GM12891 (cell line): ENCODE results near the gene CMTR1.

Experiments
- POLR2A ChIP-seq: IDR thresholded peaks from 2 replicates; pipeline ENCODE4 v1.6.1; 2011; ENCODE audit warnings: low read depth, low read length, control low read depth
- POLR2AphosphoS5 ChIP-seq: IDR thresholded peaks from 2 replicates; pipeline ENCODE4 v1.6.1; 2011; ENCODE audit warnings: low read depth, low read length, control low read depth
- POU2F2 ChIP-seq: IDR thresholded peaks from 2 replicates; pipeline ENCODE4 v1.6.1; 2011; ENCODE audit warnings: low read depth, mild to moderate bottlenecking, control low read depth, low read length, moderate library complexity
- SPI1 ChIP-seq: IDR thresholded peaks from 2 replicates; pipeline ENCODE4 v1.6.1; 2011; ENCODE audit warnings: low read depth, low read length, control low read depth
- TAF1 ChIP-seq: IDR thresholded peaks from 2 replicates; pipeline ENCODE4 v1.6.1; 2011; ENCODE audit warnings: low read depth, low read length, control low read depth

DNA sequence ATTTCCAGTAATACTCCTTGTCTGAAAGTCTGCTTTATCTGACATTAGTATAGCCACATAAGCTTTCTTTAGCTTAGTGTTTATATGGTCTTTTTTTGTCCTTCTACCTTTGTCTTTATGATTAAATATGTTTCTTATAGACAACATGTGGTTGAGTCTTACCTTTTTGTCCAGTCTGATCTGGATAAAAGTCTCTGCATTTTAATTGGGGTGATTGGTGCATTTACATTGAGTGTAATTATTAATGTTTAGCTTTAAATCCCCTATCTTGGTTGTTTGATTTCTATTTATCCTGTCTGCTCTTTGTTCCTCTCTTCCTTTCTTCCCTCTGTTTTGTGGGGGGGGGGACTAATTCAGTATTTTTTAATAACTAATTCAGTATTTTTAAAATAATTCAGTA is 34.7 kb downstream of the CMTR1 start:
- no peak for TF ChIP-seq POLR2A
- no peak for TF ChIP-seq POU2F2
- no peak for TF ChIP-seq TAF1
- TF ChIP-seq POLR2AphosphoS5, result no peak
- no peak for TF ChIP-seq SPI1
